HepG2 (cell line): Measurements from ENCODE around the gene MED22. TPM values are rescaled to one million over a fixed set of nuclear protein-coding genes. Genes with fewer than 3 reads are reported as not detected.

Experiments used
- CEBPG ChIP-seq: IDR thresholded peaks from 2 replicates; pipeline ENCODE4 v1.6.1; 2016
- DNMT3B ChIP-seq: conservative IDR thresholded peaks from 2 replicates; pipeline ENCODE4 v1.6.1; 2016; ENCODE audit warnings: missing biosample characterization, control low read depth
- ELF3 ChIP-seq: IDR thresholded peaks from 2 replicates; pipeline ENCODE4 v1.6.1; 2016; ENCODE audit warnings: missing genetic modification reagents, missing compliant biosample characterization
- ESRRA ChIP-seq: sonication (generic); formaldehyde crosslinking; IDR thresholded peaks from 2 replicates; pipeline ENCODE4 v1.5.1; 2020; ENCODE audit warnings: mild to moderate bottlenecking, low read depth, missing genetic modification reagents
- GPN1 ChIP-seq: sonication (generic); formaldehyde crosslinking; IDR thresholded peaks from 2 replicates; pipeline ENCODE4 v1.5.1; 2020; ENCODE audit warnings: missing genetic modification reagents, borderline replicate concordance
- HNF4A ChIP-seq: sonication (generic); formaldehyde crosslinking; IDR thresholded peaks from 2 replicates; pipeline ENCODE4 v1.4.0; 2020; ENCODE audit warnings: missing genetic modification reagents
- HNRNPL ChIP-seq: fragments of 200-400 bp; formaldehyde crosslinking; IDR thresholded peaks from 2 replicates; pipeline ENCODE4 v1.6.1; 2017; ENCODE audit warnings: mild to moderate bottlenecking, low read depth, low read length
- HOXA5 ChIP-seq: sonication (generic); formaldehyde crosslinking; IDR thresholded peaks from 2 replicates; pipeline ENCODE4 v1.4.0; 2020; ENCODE audit warnings: missing genetic modification reagents
- JARID2 ChIP-seq: sonication (generic); formaldehyde crosslinking; IDR thresholded peaks from 2 replicates; pipeline ENCODE4 v1.8.1; 2023; ENCODE audit warnings: missing genetic modification reagents, inconsistent platforms; ENCODE audit not compliant: insufficient replicate concordance
- KDM5B ChIP-seq: sonication (generic); formaldehyde crosslinking; IDR thresholded peaks from 2 replicates; pipeline ENCODE4 v1.4.0; 2020; ENCODE audit warnings: missing genetic modification reagents, mild to moderate bottlenecking, borderline replicate concordance
- MIXL1 ChIP-seq: IDR thresholded peaks from 2 replicates; pipeline ENCODE4 v1.6.1; 2016
- MZF1 ChIP-seq: sonication (generic); formaldehyde crosslinking; IDR thresholded peaks from 2 replicates; pipeline ENCODE4 v1.8.1; 2023; ENCODE audit warnings: mild to moderate bottlenecking, missing genetic modification reagents, borderline replicate concordance
- NAIF1 ChIP-seq: sonication (generic); formaldehyde crosslinking; IDR thresholded peaks from 2 replicates; pipeline ENCODE4 v1.5.0; 2020; ENCODE audit warnings: mild to moderate bottlenecking, missing genetic modification reagents, borderline replicate concordance
- RAD51 ChIP-seq: fragments of 450-650 bp; IDR thresholded peaks from 2 replicates; pipeline ENCODE4 v1.6.1; 2016; ENCODE audit warnings: borderline replicate concordance
- STAT5B ChIP-seq: sonication (generic); formaldehyde crosslinking; IDR thresholded peaks from 2 replicates; pipeline ENCODE4 v1.4.0; 2020; ENCODE audit warnings: missing genetic modification reagents
- STAT6 ChIP-seq: sonication (generic); formaldehyde crosslinking; IDR thresholded peaks from 2 replicates; pipeline ENCODE4 v1.4.0; 2020; ENCODE audit warnings: missing genetic modification reagents, mild to moderate bottlenecking, borderline replicate concordance
- TCF12 ChIP-seq, 2 experiments: fragments of 450-650 bp in 1 of 2; sonication (generic) in 1 of 2; formaldehyde crosslinking in 1 of 2; IDR thresholded peaks; 2 replicates each; pipeline versions ENCODE4 v1.6.1 to v1.8.0; 2017 to 2022; ENCODE audit warnings: antibody characterized with exemption in 1 of 2, mild to moderate bottlenecking in 1 of 2, missing genetic modification reagents in 1 of 2, moderate library complexity in 1 of 2
- TRAFD1 ChIP-seq: sonication (generic); formaldehyde crosslinking; IDR thresholded peaks from 2 replicates; pipeline ENCODE4 v1.5.1; 2020; ENCODE audit warnings: missing genetic modification reagents, mild to moderate bottlenecking, borderline replicate concordance
- YEATS2 ChIP-seq: sonication (generic); formaldehyde crosslinking; IDR thresholded peaks from 2 replicates; pipeline ENCODE4 v1.4.0; 2020; ENCODE audit warnings: missing genetic modification reagents, borderline replicate concordance
- ZMYM3 ChIP-seq: sonication (generic); formaldehyde crosslinking; IDR thresholded peaks from 2 replicates; pipeline ENCODE4 v1.5.1; 2020; ENCODE audit warnings: mild to moderate bottlenecking, missing genetic modification reagents
- ZNF292 ChIP-seq: sonication (generic); formaldehyde crosslinking; IDR thresholded peaks from 2 replicates; pipeline ENCODE4 v1.8.1; 2022; ENCODE audit warnings: mild to moderate bottlenecking, low read depth, missing genetic modification reagents, borderline replicate concordance
- ZNF570 ChIP-seq: sonication (generic); formaldehyde crosslinking; IDR thresholded peaks from 2 replicates; pipeline ENCODE4 v1.4.0; 2020; ENCODE audit warnings: mild to moderate bottlenecking, missing genetic modification reagents, borderline replicate concordance
- ZSCAN12 ChIP-seq: sonication (generic); formaldehyde crosslinking; IDR thresholded peaks from 2 replicates; pipeline ENCODE4 v1.9.0; 2021; ENCODE audit warnings: mild to moderate bottlenecking, missing genetic modification reagents
- polyA plus RNA-seq, 8 experiments: library from polyadenylated mRNA; depleted of rRNA in 3 of 8; stranded (reverse) in 7 of 8; unstranded in 1 of 8; fragments of >200 nt; fragmentation: Illumina TruSeq in 4 of 8; extraction: Trizol in 4 of 8; gene quantifications; 2 replicates each; pipeline versions ENCODE4 v1.2.1 to v1.2.3, GENCODE V29; 2011 to 2016; ENCODE audit warnings: low read depth in 4 of 8, missing spikeins in 1 of 8, mixed read lengths in 1 of 8; ENCODE audit not compliant: insufficient read depth in 1 of 8
- total RNA-seq, 5 experiments: library from RNA; depleted of rRNA; stranded (reverse); fragments of >200 nt; fragmentation: Illumina TruSeq; extraction: Trizol; gene quantifications; 2 replicates each; pipeline ENCODE4 v1.2.3, GENCODE V29; 2016; ENCODE audit warnings: low read depth in 1 of 5
- TF ChIP-seq, protein P1 (sequence below): sonication (generic); formaldehyde crosslinking; IDR thresholded peaks from 2 replicates; pipeline ENCODE4 v1.8.0; 2022; ENCODE audit warnings: low read depth, missing genetic modification reagents
- TF ChIP-seq, protein P2 (sequence below): sonication (generic); formaldehyde crosslinking; IDR thresholded peaks from 2 replicates; pipeline ENCODE4 v1.5.0; 2020; ENCODE audit warnings: missing genetic modification reagents

MED22 gene
- total and polyA plus RNA-seq, 2 of the 13 experiments (the other 11 are each of a cell fraction or from before 2014, with no cell fraction given), result 15.8 to 22.1 TPM

DNA sequence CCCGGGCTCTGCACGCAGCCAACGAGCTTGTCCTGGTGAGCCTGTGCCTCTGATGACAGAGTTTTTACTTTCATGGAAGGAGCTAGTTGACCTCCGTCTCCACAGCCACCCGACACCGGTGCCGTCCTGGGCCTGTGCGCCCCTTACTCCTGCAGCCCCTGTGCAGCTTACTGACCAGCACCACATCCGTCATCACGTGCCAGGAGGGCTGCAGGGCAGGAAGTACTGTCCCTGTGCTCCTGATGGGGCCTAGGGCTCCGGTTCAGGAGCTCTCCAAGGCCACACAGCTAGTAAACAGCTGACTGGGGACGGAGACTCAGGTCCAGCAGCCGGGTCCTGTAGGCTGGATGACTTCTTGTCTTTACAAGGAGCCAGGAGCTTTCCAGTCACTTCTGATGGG lies 38.4 kb upstream of the MED22 start (continued):
- TF ChIP-seq NAIF1 (CRISPR knock-in tag) (no peak), YEATS2 (no peak), STAT6 (CRISPR knock-in tag) (no peak), GPN1 (no peak), ZSCAN12 (CRISPR knock-in tag) (no peak), ZNF570 (CRISPR knock-in tag) (no peak), MIXL1 (CRISPR knock-in tag) (no peak), STAT5B (CRISPR knock-in tag) (no peak), DNMT3B (CRISPR knock-in tag) (no peak), HOXA5 (no peak), TCF12 (IDR thresholded peaks at IDR 0.05) (no peak), TCF12 (CRISPR knock-in tag; IDR thresholded peaks at IDR 0.05) (no peak), TRAFD1 (CRISPR knock-in tag) (no peak), ELF3 (CRISPR knock-in tag) (peak; percentile 82), ZNF292 (peak; percentile 42; the same call in 1 of the 2 replicates), HNRNPL (no peak), RAD51 (no peak), JARID2 (CRISPR knock-in tag) (no peak), HNF4A (peak; percentile 43; the same call in 1 of the 2 replicates), ESRRA (CRISPR knock-in tag) (0 out of 2 replicates have a peak, but pooled peaks have one; percentile 24), KDM5B (CRISPR knock-in tag) (no peak; the same call in none of the 2 replicates), CEBPG (CRISPR knock-in tag) (no peak), MZF1 (CRISPR knock-in tag) (no peak), ZMYM3 (peak; percentile 23; the same call in 1 of the 2 replicates)
- TF ChIP-seq, protein P1, sequence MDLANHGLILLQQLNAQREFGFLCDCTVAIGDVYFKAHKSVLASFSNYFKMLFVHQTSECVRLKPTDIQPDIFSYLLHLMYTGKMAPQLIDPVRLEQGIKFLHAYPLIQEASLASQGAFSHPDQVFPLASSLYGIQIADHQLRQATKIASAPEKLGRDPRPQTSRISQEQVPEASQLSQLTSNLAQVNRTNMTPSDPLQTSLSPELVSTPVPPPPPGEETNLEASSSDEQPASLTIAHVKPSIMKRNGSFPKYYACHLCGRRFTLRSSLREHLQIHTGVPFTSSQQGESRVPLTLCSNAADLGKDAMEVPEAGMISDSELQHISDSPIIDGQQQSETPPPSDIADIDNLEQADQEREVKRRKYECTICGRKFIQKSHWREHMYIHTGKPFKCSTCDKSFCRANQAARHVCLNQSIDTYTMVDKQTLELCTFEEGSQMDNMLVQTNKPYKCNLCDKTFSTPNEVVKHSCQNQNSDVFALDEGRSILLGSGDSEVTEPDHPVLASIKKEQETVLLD (CRISPR knock-in tag), result no peak
- TF ChIP-seq, protein P2, sequence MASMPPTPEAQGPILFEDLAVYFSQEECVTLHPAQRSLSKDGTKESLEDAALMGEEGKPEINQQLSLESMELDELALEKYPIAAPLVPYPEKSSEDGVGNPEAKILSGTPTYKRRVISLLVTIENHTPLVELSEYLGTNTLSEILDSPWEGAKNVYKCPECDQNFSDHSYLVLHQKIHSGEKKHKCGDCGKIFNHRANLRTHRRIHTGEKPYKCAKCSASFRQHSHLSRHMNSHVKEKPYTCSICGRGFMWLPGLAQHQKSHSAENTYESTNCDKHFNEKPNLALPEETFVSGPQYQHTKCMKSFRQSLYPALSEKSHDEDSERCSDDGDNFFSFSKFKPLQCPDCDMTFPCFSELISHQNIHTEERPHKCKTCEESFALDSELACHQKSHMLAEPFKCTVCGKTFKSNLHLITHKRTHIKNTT (CRISPR knock-in tag), result 0 out of 2 replicates have a peak, but pooled peaks have one; percentile 51
